Left ventricle myocardium inferior (tissue), 1 donor: ENCODE measurements around the gene SUGT1. TPM values are rescaled to one million over a fixed set of nuclear protein-coding genes. Genes with fewer than 3 reads are reported as not detected.

Experiments used
- DNase-seq: peaks from one replicate; pipeline ENCODE4 v3.0.0-alpha.2; 2020
- H3K27ac ChIP-seq: fragments of 200-600 bp; replicated peaks from 2 replicates; pipeline ENCODE4 v1.8.0; 2021
- H3K27me3 ChIP-seq: fragments of 200-600 bp; 2 replicates; pipeline ENCODE4 v1.8.0; 2021; ENCODE audit warnings: low read depth
- H3K36me3 ChIP-seq: fragments of 200-600 bp; 2 replicates; pipeline ENCODE4 v1.8.0; 2021
- H3K4me1 ChIP-seq: fragments of 200-600 bp; 2 replicates; pipeline ENCODE4 v1.8.0; 2021
- H3K4me3 ChIP-seq: fragments of 200-600 bp; 2 replicates; pipeline ENCODE4 v1.8.0; 2021; ENCODE audit warnings: mild to moderate bottlenecking, moderate library complexity
- H3K9me3 ChIP-seq: fragments of 200-600 bp; replicated peaks from 2 replicates; pipeline ENCODE4 v1.8.0; 2021
- intact Hi-C: fragments of 100-400 bp; cut with micrococcal nuclease; formaldehyde crosslinking; loops from one replicate; pipeline ENCODE4 v1.11.0; 2022
- total RNA-seq: library from RNA; stranded (reverse); fragmentation: NEBNext Ultra II Directional; extraction: Animal tissue kit (Norgen Biotek cat#: 25700); gene quantifications from one replicate; pipeline ENCODE4 v1.2.1, GENCODE V29; 2021
- TF ChIP-seq, protein P1 (sequence below): fragments of 200-600 bp; IDR thresholded peaks from 2 replicates; pipeline ENCODE4 v1.8.0; 2021; ENCODE audit warnings: antibody characterized with exemption, mild to moderate bottlenecking, borderline replicate concordance
- donor health status: DM: no; HTN: yes; CAD: no; lungs with severe emphysema.

Gene SUGT1
- total RNA-seq, 1 donor from 2014 or later, result 57.8 TPM

DNA sequence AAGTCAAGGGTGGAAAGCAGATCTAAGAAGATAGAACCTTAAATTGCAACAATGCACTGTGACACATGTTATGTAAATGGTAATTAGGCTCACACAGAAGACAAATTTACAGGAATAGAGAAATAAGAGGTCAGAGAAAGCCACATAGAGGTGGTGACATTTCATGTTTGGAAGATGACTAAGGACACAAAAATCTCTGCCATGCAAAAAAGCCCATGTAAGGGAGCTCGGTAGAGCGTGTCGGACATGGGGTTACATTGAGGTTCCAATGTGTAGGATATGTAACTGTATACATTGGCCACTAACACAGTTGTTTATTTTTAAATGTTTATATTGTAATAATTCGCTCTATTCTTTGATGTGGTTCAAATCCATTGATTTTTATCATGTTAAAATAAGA, 33.7 kb downstream of the SUGT1 start:
- Histone ChIP-seq H3K27ac (no peak overlapping the region), H3K36me3 (peaks cover 80% of the 10 kb centered on the region), H3K27me3 (no peaks in the 10 kb centered on the region), H3K9me3 (no peaks in the 10 kb centered on the region), H3K4me1 (no peaks in the 10 kb centered on the region), H3K4me3 (no peak overlapping the region)
- TF ChIP-seq, protein P1, sequence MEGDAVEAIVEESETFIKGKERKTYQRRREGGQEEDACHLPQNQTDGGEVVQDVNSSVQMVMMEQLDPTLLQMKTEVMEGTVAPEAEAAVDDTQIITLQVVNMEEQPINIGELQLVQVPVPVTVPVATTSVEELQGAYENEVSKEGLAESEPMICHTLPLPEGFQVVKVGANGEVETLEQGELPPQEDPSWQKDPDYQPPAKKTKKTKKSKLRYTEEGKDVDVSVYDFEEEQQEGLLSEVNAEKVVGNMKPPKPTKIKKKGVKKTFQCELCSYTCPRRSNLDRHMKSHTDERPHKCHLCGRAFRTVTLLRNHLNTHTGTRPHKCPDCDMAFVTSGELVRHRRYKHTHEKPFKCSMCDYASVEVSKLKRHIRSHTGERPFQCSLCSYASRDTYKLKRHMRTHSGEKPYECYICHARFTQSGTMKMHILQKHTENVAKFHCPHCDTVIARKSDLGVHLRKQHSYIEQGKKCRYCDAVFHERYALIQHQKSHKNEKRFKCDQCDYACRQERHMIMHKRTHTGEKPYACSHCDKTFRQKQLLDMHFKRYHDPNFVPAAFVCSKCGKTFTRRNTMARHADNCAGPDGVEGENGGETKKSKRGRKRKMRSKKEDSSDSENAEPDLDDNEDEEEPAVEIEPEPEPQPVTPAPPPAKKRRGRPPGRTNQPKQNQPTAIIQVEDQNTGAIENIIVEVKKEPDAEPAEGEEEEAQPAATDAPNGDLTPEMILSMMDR, result no peak
- DNase-seq, result no peak
- intact Hi-C loops, result no loop called here

DNA sequence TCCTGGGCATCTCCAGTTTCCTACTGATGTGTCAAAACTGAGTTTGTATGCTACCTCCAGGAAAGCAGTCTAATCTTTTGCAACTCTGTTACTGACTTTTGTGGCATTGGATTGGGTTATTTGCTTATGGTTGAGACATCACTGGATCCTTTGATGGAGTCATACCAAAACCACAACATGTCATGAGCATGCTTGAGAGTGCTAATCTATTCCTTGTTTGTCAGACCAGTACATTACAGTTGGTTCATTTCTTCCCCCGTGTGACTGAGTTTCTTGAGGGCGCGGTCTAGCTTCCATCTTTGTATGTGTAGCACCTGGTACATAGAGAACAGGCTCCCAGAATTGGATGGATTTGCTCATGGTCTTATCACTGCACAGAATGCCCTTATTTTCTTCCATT, 43.2 kb downstream of the SUGT1 start:
- Histone ChIP-seq H3K4me3 (no peak overlapping the region), H3K27me3 (no peaks in the 10 kb centered on the region), H3K9me3 (no peaks in the 10 kb centered on the region), H3K27ac (no peak overlapping the region), H3K4me1 (no peaks in the 10 kb centered on the region), H3K36me3 (peaks cover 25% of the 10 kb centered on the region)
- DNase-seq, result no peak
- intact Hi-C loops, result no loop called here
- TF ChIP-seq, protein P1, result no peak

DNA sequence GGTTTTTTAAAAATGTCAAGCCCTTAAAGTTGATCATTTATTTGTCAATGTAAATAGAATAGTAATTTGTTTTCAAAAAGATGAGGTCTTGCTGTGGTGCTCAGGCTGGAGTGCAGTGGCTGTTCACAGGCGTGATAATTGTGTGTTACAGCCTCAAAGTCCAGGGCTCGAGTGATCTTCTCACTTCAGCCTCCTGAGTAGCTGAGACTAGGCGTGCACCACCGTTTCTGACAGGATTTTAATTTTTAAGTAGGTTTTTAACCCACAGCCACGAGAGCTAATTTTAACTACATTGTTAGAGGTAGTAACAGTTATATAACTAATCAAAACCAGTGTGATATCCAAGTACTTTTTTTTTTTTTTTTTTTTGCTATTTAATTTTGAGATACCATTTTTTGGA, 43.9 kb downstream of the SUGT1 start:
- no peaks in the 10 kb centered on the region for H3K4me1 ChIP-seq
- TF ChIP-seq, protein P1, result no peak
- intact Hi-C loops, result no loop called here
- H3K36me3 ChIP-seq, result peaks cover 19% of the 10 kb centered on the region
- no peak overlapping the region for H3K27ac ChIP-seq
- no peak for DNase-seq
- no peaks in the 10 kb centered on the region for H3K27me3 ChIP-seq
- H3K4me3 ChIP-seq, result no peak overlapping the region
- no peaks in the 10 kb centered on the region for H3K9me3 ChIP-seq

DNA sequence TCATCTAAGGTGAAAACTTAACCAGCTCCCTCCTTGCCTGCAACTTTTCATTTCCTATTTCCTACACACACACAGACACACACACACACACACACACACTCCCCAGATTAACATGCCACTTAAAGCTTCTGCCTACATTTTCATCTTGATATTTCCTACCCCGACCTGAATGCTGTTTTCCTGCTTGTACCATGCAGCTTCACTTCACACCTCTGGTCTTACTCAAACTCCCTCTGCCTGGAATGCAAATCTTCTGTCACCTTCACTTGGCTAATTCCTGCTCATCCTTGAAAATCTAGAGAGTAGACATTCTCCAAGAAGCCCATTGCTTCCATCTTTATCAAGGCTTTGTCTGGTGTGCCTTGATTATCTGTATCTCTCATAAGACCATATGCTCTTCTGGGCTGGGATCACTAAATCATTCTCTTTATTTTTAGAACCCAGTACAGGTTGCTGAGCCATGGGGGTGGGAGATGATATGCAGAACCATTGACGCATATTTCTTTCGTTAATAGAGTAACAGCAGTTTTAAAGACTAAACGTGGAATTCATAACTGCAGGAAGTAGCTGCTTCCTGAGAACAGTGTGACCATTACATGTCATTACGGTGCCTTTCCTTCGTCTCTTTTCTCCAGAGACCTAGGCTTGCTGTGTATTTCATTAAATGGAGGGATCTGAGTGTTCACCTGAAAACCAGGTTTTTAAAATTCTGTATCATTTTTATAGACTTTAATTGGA, 49.3 kb downstream of the SUGT1 start:
- no peak for DNase-seq
- H3K36me3 ChIP-seq, result no peaks in the 10 kb centered on the region
- H3K27ac ChIP-seq, result no peak overlapping the region
- H3K4me3 ChIP-seq, result no peak overlapping the region
- intact Hi-C loops, result no loop called here
- TF ChIP-seq, protein P1, result no peak
- peaks cover 8% of the 10 kb centered on the region for H3K4me1 ChIP-seq
- no peaks in the 10 kb centered on the region for H3K27me3 ChIP-seq
- H3K9me3 ChIP-seq, result no peaks in the 10 kb centered on the region

DNA sequence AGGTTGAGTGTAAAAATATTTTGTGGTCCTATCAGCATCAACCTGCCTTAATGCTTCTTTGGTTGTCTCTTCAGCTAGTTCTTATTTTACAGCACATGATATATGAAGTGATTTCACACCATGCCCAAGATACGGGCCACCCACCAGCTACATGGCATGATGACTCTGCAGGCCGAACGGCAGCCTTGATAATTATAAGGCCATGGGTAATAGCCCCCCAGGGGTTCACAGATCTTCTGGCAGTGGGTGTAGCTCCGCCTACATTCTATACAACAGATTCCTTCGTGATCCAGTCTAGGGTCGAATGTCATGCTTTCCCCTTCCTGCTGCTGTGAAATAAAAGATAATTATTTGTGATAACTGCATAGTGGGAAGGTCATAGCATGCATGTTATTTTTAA, 50.8 kb downstream of the SUGT1 start:
- Histone ChIP-seq H3K36me3 (no peaks in the 10 kb centered on the region), H3K27me3 (no peaks in the 10 kb centered on the region), H3K4me3 (no peak overlapping the region), H3K9me3 (no peaks in the 10 kb centered on the region), H3K4me1 (peaks cover 8% of the 10 kb centered on the region), H3K27ac (no peak overlapping the region)
- no peak for DNase-seq
- intact Hi-C loops, result no loop called here
- TF ChIP-seq, protein P1, result no peak
